Erythroblast (primary cell): ENCODE results near the gene PRICKLE4.

Source experiments
- GATA1 ChIP-seq: IDR thresholded peaks from 2 replicates; pipeline ENCODE4 v1.6.1; 2011; ENCODE audit warnings: low read depth, mild to moderate bottlenecking, control low read depth, low read length, moderate library complexity
- POLR2A ChIP-seq: IDR thresholded peaks from 2 replicates; pipeline ENCODE4 v1.6.1; 2011; ENCODE audit warnings: mild to moderate bottlenecking, low read length

DNA sequence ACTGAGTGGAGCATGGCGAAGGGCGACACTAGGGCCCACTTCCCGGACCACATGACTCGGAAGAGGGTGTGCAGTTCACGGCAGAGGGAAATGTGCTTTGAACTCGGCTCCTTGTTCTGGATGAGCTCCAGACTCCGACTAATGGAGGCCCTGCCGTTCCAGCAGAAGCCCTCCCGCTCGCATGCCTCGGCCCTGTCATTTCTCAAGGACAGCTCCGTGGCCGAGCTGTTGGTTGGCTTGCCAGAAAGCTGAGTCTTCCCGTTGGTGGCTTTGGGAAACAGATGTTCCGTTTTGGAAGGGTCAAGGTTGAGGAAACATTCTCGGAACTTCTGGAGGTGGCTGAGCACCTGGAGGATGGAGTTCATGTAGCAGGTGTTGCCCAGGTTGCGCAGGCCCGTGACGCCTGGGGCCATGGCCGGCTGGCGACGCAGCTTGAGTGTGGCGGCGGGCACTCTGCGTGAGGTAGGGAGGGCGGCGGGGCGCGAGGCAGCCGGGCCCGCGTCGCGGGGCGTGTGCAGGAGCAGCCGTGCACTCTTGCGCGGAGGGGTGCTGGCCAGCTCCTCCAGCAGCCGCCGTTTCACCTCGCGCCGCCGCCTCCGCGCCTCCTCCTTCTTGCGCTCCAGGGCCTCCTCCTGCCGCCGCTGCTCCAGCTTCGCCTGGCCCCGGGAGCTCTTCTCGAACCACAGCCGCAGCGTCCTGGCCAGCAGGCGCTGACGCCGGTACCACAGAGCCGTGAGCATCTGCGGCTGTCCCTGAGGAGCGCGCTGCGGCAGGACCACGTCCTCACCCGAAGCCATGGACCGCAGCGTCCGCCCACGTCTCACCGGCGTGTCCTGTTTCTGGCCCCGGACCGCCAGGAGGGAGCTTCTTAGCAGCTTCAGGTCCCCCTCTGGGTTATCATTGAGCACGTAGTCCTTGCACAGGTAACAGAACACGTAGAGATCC is 25.5 kb downstream of the PRICKLE4 start:
- TF ChIP-seq POLR2A (no peak), GATA1 (no peak)
